NCI-H345 treated with DMSO at 0.1 percent for 48 hours (cell line): Measurements from ENCODE around the gene RIPOR2.
"Not testable (repeated sequence)": the region's sequence is repeated elsewhere in the genome, so short reads cannot be mapped to it uniquely, and the experiment has no call there.

Experiments used
- DNase-seq: peaks from one replicate; lab custom pipeline; 2025; ENCODE audit not compliant: unreplicated experiment; lab: John Stamatoyannopoulos, UW

Gene RIPOR2

GRCh38 chr6:24768361-24768760 lies 167.4 kb downstream of the RIPOR2 start:
- no peak for DNase-seq

- peak; percentile 14 for DNase-seq
These were observed 168.9 kb downstream of the RIPOR2 start for GRCh38 chr6:24766680-24767462.

GRCh38 chr6:24765968-24766367 lies 169.8 kb downstream of the RIPOR2 start:
- not testable (repeated sequence) for DNase-seq

GRCh38 chr6:24764833-24765828 lies 170.6 kb downstream of the RIPOR2 start:
- DNase-seq: not testable (repeated sequence)

GRCh38 chr6:24763578-24763977 lies 172.2 kb downstream of the RIPOR2 start:
- peak; percentile 28 for DNase-seq

- DNase-seq: no peak
These were observed 173.9 kb downstream of the RIPOR2 start for GRCh38 chr6:24761851-24762250.

GRCh38 chr6:24761193-24761835 lies 174.4 kb downstream of the RIPOR2 start:
- DNase-seq: no peak

GRCh38 chr6:24760210-24760609 lies 175.6 kb downstream of the RIPOR2 start:
- DNase-seq: no peak

- no peak for DNase-seq
These were observed 176.0 kb downstream of the RIPOR2 start for GRCh38 chr6:24759718-24760117.

GRCh38 chr6:24757611-24758010 lies 178.1 kb downstream of the RIPOR2 start:
- no peak for DNase-seq

GRCh38 chr6:24755279-24755678 lies 180.5 kb downstream of the RIPOR2 start:
- DNase-seq: no peak

GRCh38 chr6:24754378-24754777 lies 181.4 kb downstream of the RIPOR2 start:
- not testable (repeated sequence) for DNase-seq
